B cell (primary cell): ENCODE measurements around the gene FBXL16. TPM values are rescaled to one million over a fixed set of nuclear protein-coding genes. Genes with fewer than 3 reads are reported as not detected.

Experiments
- ATAC-seq: fragments of 200-7000 bp; cut with Tn5 transposase; one replicate; pipeline ENCODE4 v1.10.0; 2021; ENCODE audit warnings: low read depth, mild to moderate bottlenecking, moderate number of reproducible peaks, moderate library complexity
- CTCF ChIA-PET: fragments of 350-600 bp; sonication (Branson Sonifier 250); formaldehyde crosslinking; loops from one replicate; lab custom pipeline; 2021; ENCODE audit warnings: antibody characterized with exemption, inconsistent platforms; lab: Charles Lee
- POLR2A ChIA-PET: fragments of 350-600 bp; sonication (Branson Sonifier 250); formaldehyde crosslinking; loops from one replicate; lab custom pipeline; 2021; ENCODE audit warnings: antibody characterized with exemption; lab: Charles Lee
- DNase-seq: peaks from one replicate; pipeline ENCODE4 v3.0.0; 2013
- H2AFZ ChIP-seq: 2 replicates; pipeline ENCODE4 v1.6.1; 2012; ENCODE audit warnings: mild to moderate bottlenecking, low read depth, low read length; ENCODE audit not compliant: insufficient read depth, poor library complexity, severe bottlenecking
- H3K27ac ChIP-seq, 2 donors: 1 replicate in 1 of 2; 2 replicates in 1 of 2; pipeline ENCODE4 v1.5.1; 2012 to 2013; ENCODE audit warnings: low read length in 2 of 2, mild to moderate bottlenecking in 2 of 2, moderate library complexity in 1 of 2
- H3K27me3 ChIP-seq, 4 experiments: fragments of 200-600 bp in 1 of 4; sonication (generic) in 1 of 4; replicated peaks in 1 of 4; 1 replicate in 2 of 4; 2 replicates in 2 of 4; pipeline versions ENCODE4 v1.6.1 to v1.7.0; 2013 to 2016; ENCODE audit warnings: low read length in 3 of 4, mild to moderate bottlenecking in 2 of 4, mixed read lengths in 1 of 4, moderate library complexity in 1 of 4; ENCODE audit not compliant: insufficient read depth in 4 of 4, control insufficient read depth in 3 of 4; ENCODE audit errors: control extremely low read depth in 1 of 4
- H3K36me3 ChIP-seq, 2 experiments: replicated peaks in 1 of 2; 1 replicate in 1 of 2; 2 replicates in 1 of 2; pipeline versions ENCODE4 v1.6.1 to v1.7.1; 2013; ENCODE audit warnings: low read length in 1 of 2; ENCODE audit not compliant: insufficient read depth in 2 of 2, control insufficient read depth in 1 of 2; ENCODE audit errors: control extremely low read depth in 1 of 2, extremely low read depth in 1 of 2
- H3K4me1 ChIP-seq, 2 donors: fragments of 200-600 bp in 1 of 2; sonication (generic) in 1 of 2; 1 replicate in 1 of 2; 2 replicates in 1 of 2; pipeline versions ENCODE4 v1.5.1 to v1.6.1; 2013 to 2017; ENCODE audit warnings: low read length in 2 of 2; ENCODE audit not compliant: control insufficient read depth in 2 of 2, insufficient read depth in 2 of 2
- H3K4me2 ChIP-seq: replicated peaks from 2 replicates; pipeline ENCODE3; 2012; ENCODE audit warnings: mild to moderate bottlenecking, low read depth, low read length; ENCODE audit not compliant: poor library complexity, severe bottlenecking
- H3K4me3 ChIP-seq, 5 experiments: fragments of 200-600 bp in 1 of 5; sonication (generic) in 1 of 5; 1 replicate in 3 of 5; 2 replicates in 2 of 5; pipeline versions ENCODE4 v1.5.1 to v1.7.0; 2011 to 2016; ENCODE audit warnings: low read length in 4 of 5, mild to moderate bottlenecking in 4 of 5, low read depth in 2 of 5, control low read depth in 1 of 5, moderate library complexity in 1 of 5; ENCODE audit not compliant: insufficient read depth in 1 of 5; ENCODE audit errors: control extremely low read depth in 1 of 5, extremely low read depth in 1 of 5
- H3K79me2 ChIP-seq: fragments of 200-600 bp; sonication (generic); one replicate; pipeline ENCODE4 v1.6.0; 2016; ENCODE audit warnings: low read length; ENCODE audit not compliant: control insufficient read depth, insufficient read depth
- H3K9ac ChIP-seq: fragments of 200-600 bp; sonication (generic); 2 replicates; pipeline ENCODE4 v1.6.1; 2017; ENCODE audit warnings: mild to moderate bottlenecking, low read length, moderate library complexity
- H3K9me3 ChIP-seq, 3 donors: one replicate each; pipeline versions ENCODE4 v1.6.1 to v1.7.1; 2013; ENCODE audit warnings: low read length in 2 of 3; ENCODE audit not compliant: control insufficient read depth in 2 of 3, insufficient read depth in 1 of 3; ENCODE audit errors: control extremely low read depth in 1 of 3
- H4K20me1 ChIP-seq: 2 replicates; pipeline ENCODE4 v1.6.0; 2012; ENCODE audit warnings: mild to moderate bottlenecking, low read length; ENCODE audit not compliant: insufficient read depth, control insufficient read depth, poor library complexity, severe bottlenecking
- H3K27ac Mint-ChIP-seq: one replicate; pipeline ENCODE4 v1.8.0; 2021; ENCODE audit warnings: mixed read lengths
- H3K27me3 Mint-ChIP-seq: one replicate; pipeline ENCODE4 v1.8.0; 2021; ENCODE audit warnings: mixed read lengths
- H3K4me1 Mint-ChIP-seq: one replicate; pipeline ENCODE4 v1.8.0; 2021; ENCODE audit warnings: mixed read lengths
- H3K4me3 Mint-ChIP-seq: one replicate; pipeline ENCODE4 v1.8.0; 2021; ENCODE audit warnings: mixed read lengths
- H3K9me3 Mint-ChIP-seq: one replicate; pipeline ENCODE4 v1.8.0; 2022; ENCODE audit warnings: mixed read lengths; ENCODE audit not compliant: insufficient read depth
- CTCF ChIP-seq: fragments of 200-600 bp; IDR thresholded peaks from one replicate; pipeline ENCODE4 v1.8.0; 2022; ENCODE audit warnings: antibody characterized with exemption, mild to moderate bottlenecking
- EZH2 ChIP-seq: IDR thresholded peaks from 2 replicates; pipeline ENCODE4 v1.6.1; 2012; ENCODE audit warnings: borderline replicate concordance, low read depth, mild to moderate bottlenecking, moderate library complexity, low read length; ENCODE audit not compliant: insufficient read depth, poor library complexity, severe bottlenecking
- WGBS: methylation state at CpG from one replicate; pipeline ENCODE4 v1.1.5; 2013; ENCODE audit warnings: missing lambda C conversion rate; ENCODE audit not compliant: insufficient coverage; 5-methylcytosine and 5-hydroxymethylcytosine counted together
- intact Hi-C: fragments of 100-400 bp; cut with micrococcal nuclease; formaldehyde crosslinking; loops from one replicate; pipeline ENCODE4 v1.10.0; 2022
- polyA plus RNA-seq: library from polyadenylated mRNA; depleted of rRNA; stranded (reverse); fragments of >200 nt; gene quantifications from 2 replicates; pipeline ENCODE4 v1.2.3, GENCODE V29; 2012
- total RNA-seq, 2 donors: library from RNA; stranded (reverse); fragments of 120-200 nt in 1 of 2; gene quantifications; 1 replicate in 1 of 2; 2 replicates in 1 of 2; pipeline versions ENCODE4 v1.2.3 to v1.2.4, GENCODE V29; 2013 to 2022

FBXL16 gene
- total and polyA plus RNA-seq, 2 donors (not counting 1 experiment from before 2014, with no cell fraction given) = 2.2 to 5.8 TPM

GRCh38 chr16:695355-696089, 10.1 kb downstream of the FBXL16 start:
- peak overlapping the region; percentile 87 for H3K4me3 Mint-ChIP-seq
- peaks cover 0 to 59% (median 25%) of the 10 kb centered on the region in 4 experiments for H3K27me3 ChIP-seq
- H3K27ac Mint-ChIP-seq = peak overlapping the region; percentile 65
- H3K4me1 ChIP-seq = peaks cover 30 to 38% of the 10 kb centered on the region in 2 donors
- DNase-seq = peak; percentile 70
- H3K4me1 Mint-ChIP-seq = peaks cover 16% of the 10 kb centered on the region
- WGBS = 4% methylated on average over 71 of the region's 71 CpGs
- H3K27me3 Mint-ChIP-seq = peaks cover 17% of the 10 kb centered on the region
- no peak overlapping the region for H3K27ac ChIP-seq
- no peak for TF ChIP-seq EZH2
- no peak for TF ChIP-seq CTCF
- peak overlapping the region; percentile 71 for H2AFZ ChIP-seq
- POLR2A ChIA-PET = interaction anchor here (1.0 kb wide), 1 partner anchor 59 kb away, joined by 3 read pairs; the partner anchor contains the start of gene METTL26
- H3K9me3 Mint-ChIP-seq = no peaks in the 10 kb centered on the region
- peak overlapping the region; percentile 96 for H3K4me2 ChIP-seq
- H4K20me1 ChIP-seq = no peaks in the 10 kb centered on the region
- intact Hi-C loops = no loop called here
- peak overlapping the region; percentile 12 to 67 (median 55) for H3K4me3 ChIP-seq
- H3K9me3 ChIP-seq = peaks cover 0 to 38% (median 0%) of the 10 kb centered on the region in 3 donors
- peak; percentile 76 for ATAC-seq
- peak overlapping the region; percentile 73 for H3K9ac ChIP-seq
- H3K36me3 ChIP-seq = no peaks in the 10 kb centered on the region
- CTCF ChIA-PET = no interaction called here
- H3K79me2 ChIP-seq = no peaks in the 10 kb centered on the region

- Mint-ChIP-seq H3K4me1 (peaks cover 20% of the 10 kb centered on the region), H3K27ac (no peak overlapping the region), H3K4me3 (peak overlapping the region; percentile 41), H3K27me3 (peaks cover 17% of the 10 kb centered on the region), H3K9me3 (no peaks in the 10 kb centered on the region)
- no peaks in the 10 kb centered on the region for H3K36me3 ChIP-seq
- DNase-seq (peak; percentile 44), ATAC-seq (no peak)
- H3K27me3 ChIP-seq = peaks cover 0 to 53% (median 20%) of the 10 kb centered on the region in 4 experiments
- peaks cover 0 to 34% (median 0%) of the 10 kb centered on the region in 3 donors for H3K9me3 ChIP-seq
- ChIA-PET POLR2A (interaction anchor here (1.0 kb wide), 1 partner anchor 59 kb away, joined by 3 read pairs; the partner anchor contains the start of gene METTL26), CTCF (no interaction called here)
- intact Hi-C loops = no loop called here
- H2AFZ ChIP-seq = peak overlapping the region; percentile 33
- H3K4me3 ChIP-seq = peak overlapping the region in 4 of 5 experiments; percentile 40 to 58 (median 52)
- H3K79me2 ChIP-seq = peaks cover under 1% of the 10 kb centered on the region
- peaks cover 27 to 38% of the 10 kb centered on the region in 2 donors for H3K4me1 ChIP-seq
- TF ChIP-seq CTCF (no peak), EZH2 (no peak)
- no peak overlapping the region for H3K27ac ChIP-seq
- 0% methylated on average over 23 of the region's 37 CpGs for WGBS
- peak overlapping the region; percentile 58 for H3K9ac ChIP-seq
- H4K20me1 ChIP-seq = no peaks in the 10 kb centered on the region
- peak overlapping the region; percentile 96 for H3K4me2 ChIP-seq
These were observed 10.7 kb downstream of the FBXL16 start for GRCh38 chr16:694863-695354.
